Hepatocyte (in vitro differentiated cells): ENCODE data around the gene SAFB2. TPM values are rescaled to one million over a fixed set of nuclear protein-coding genes. Genes with fewer than 3 reads are reported as not detected.

Experiments
- DNase-seq: peaks from one replicate; pipeline ENCODE4 v3.0.0-alpha.2; 2016; ENCODE audit warnings: low spot score
- H2AFZ ChIP-seq: fragments of 200-600 bp; sonication (generic); 2 replicates; pipeline ENCODE4 v1.6.0; 2016; ENCODE audit warnings: antibody characterized with exemption, mild to moderate bottlenecking
- H3K27ac ChIP-seq: fragments of 200-600 bp; sonication (generic); 2 replicates; pipeline ENCODE4 v1.5.1; 2016; ENCODE audit warnings: mild to moderate bottlenecking
- H3K27me3 ChIP-seq: fragments of 200-600 bp; sonication (generic); 2 replicates; pipeline ENCODE4 v1.6.1; 2016
- H3K36me3 ChIP-seq: fragments of 200-600 bp; sonication (generic); replicated peaks from 2 replicates; pipeline ENCODE4 v1.5.1; 2016; ENCODE audit warnings: low read depth; ENCODE audit not compliant: insufficient read depth
- H3K4me1 ChIP-seq: fragments of 200-600 bp; sonication (generic); 2 replicates; pipeline ENCODE4 v1.5.1; 2016; ENCODE audit warnings: mild to moderate bottlenecking, moderate library complexity; ENCODE audit not compliant: insufficient read depth
- H3K4me2 ChIP-seq: fragments of 200-600 bp; sonication (generic); 2 replicates; pipeline ENCODE4 v1.6.0; 2016
- H3K4me3 ChIP-seq: fragments of 200-600 bp; sonication (generic); 2 replicates; pipeline ENCODE4 v1.5.1; 2016; ENCODE audit warnings: mild to moderate bottlenecking
- H3K79me2 ChIP-seq: fragments of 200-600 bp; sonication (generic); 2 replicates; pipeline ENCODE4 v1.6.0; 2017; ENCODE audit warnings: mild to moderate bottlenecking
- H3K9me2 ChIP-seq: fragments of 200-600 bp; sonication (generic); replicated peaks from 2 replicates; pipeline ENCODE4 v1.6.0; 2017; ENCODE audit warnings: mild to moderate bottlenecking; ENCODE audit not compliant: insufficient read depth
- H3K9me3 ChIP-seq: fragments of 200-600 bp; sonication (generic); 2 replicates; pipeline ENCODE4 v1.5.1; 2016; ENCODE audit warnings: low read depth, mild to moderate bottlenecking
- H4K20me1 ChIP-seq: fragments of 200-600 bp; sonication (generic); 2 replicates; pipeline ENCODE4 v1.6.0; 2016; ENCODE audit warnings: mild to moderate bottlenecking; ENCODE audit not compliant: insufficient read depth, poor library complexity, severe bottlenecking
- CTCF ChIP-seq: fragments of 200-600 bp; sonication (generic); IDR thresholded peaks from 2 replicates; pipeline ENCODE4 v1.5.1; 2016; ENCODE audit warnings: antibody characterized with exemption, mild to moderate bottlenecking; ENCODE audit not compliant: poor library complexity
- EZH2 ChIP-seq: fragments of 200-600 bp; sonication (generic); IDR thresholded peaks from 2 replicates; pipeline ENCODE4 v1.6.1; 2016; ENCODE audit warnings: antibody characterized with exemption, mild to moderate bottlenecking, borderline replicate concordance
- EZH2phosphoT487 ChIP-seq: fragments of 200-600 bp; sonication (generic); IDR thresholded peaks from one replicate; pipeline ENCODE4 v1.6.1; 2018; ENCODE audit warnings: antibody characterized with exemption, mild to moderate bottlenecking, low read depth, moderate library complexity; ENCODE audit not compliant: unreplicated experiment, severe bottlenecking
- WGBS: methylation state at CpG from one replicate; pipeline ENCODE4 v1.1.6; 2016; ENCODE audit warnings: low lambda C conversion rate; ENCODE audit errors: missing lambda C conversion rate; 5-methylcytosine and 5-hydroxymethylcytosine counted together
- polyA plus RNA-seq: library from polyadenylated mRNA; unstranded; fragments of >200 nt; fragmentation: Nextera tagmentation; extraction: Ambion mirVana; gene quantifications from 2 replicates; pipeline ENCODE4 v1.2.1, GENCODE V29; 2016
- total RNA-seq: library from RNA; depleted of rRNA; stranded (reverse); fragments of >200 nt; gene quantifications from 2 replicates; pipeline ENCODE4 v1.2.3, GENCODE V29; 2014

The SAFB2 gene
- total and polyA plus RNA-seq, 2 experiments from 2014 or later, result 21.1 to 42.6 TPM

- peak; percentile 38 for DNase-seq
- Histone ChIP-seq H2AFZ (no peak overlapping the region), H3K9me2 (no peaks in the 10 kb centered on the region), H3K9me3 (no peaks in the 10 kb centered on the region), H3K27ac (no peak overlapping the region), H3K27me3 (no peaks in the 10 kb centered on the region), H3K36me3 (no peaks in the 10 kb centered on the region), H3K79me2 (no peaks in the 10 kb centered on the region), H3K4me3 (no peak overlapping the region), H4K20me1 (no peaks in the 10 kb centered on the region), H3K4me1 (no peaks in the 10 kb centered on the region), H3K4me2 (no peak overlapping the region)
- WGBS, result 29% methylated on average over 8 of the region's 8 CpGs
- TF ChIP-seq EZH2 (no peak), EZH2phosphoT487 (no peak), CTCF (peak; percentile 51)
These were observed 74.7 kb downstream of the SAFB2 start for GRCh38 chr19:5547881-5548280.

- H4K20me1 ChIP-seq, result no peaks in the 10 kb centered on the region
- TF ChIP-seq CTCF, result no peak
- no peak for TF ChIP-seq EZH2
- TF ChIP-seq EZH2phosphoT487, result no peak
- H3K27ac ChIP-seq, result no peak overlapping the region
- no peak overlapping the region for H3K4me3 ChIP-seq
- no peaks in the 10 kb centered on the region for H3K9me2 ChIP-seq
- H3K27me3 ChIP-seq, result no peaks in the 10 kb centered on the region
- H3K4me2 ChIP-seq, result no peak overlapping the region
- H3K36me3 ChIP-seq, result no peaks in the 10 kb centered on the region
- no peaks in the 10 kb centered on the region for H3K4me1 ChIP-seq
- WGBS, result 87% methylated on average over 4 of the region's 4 CpGs
- no peaks in the 10 kb centered on the region for H3K9me3 ChIP-seq
- DNase-seq, result no peak
- no peak overlapping the region for H2AFZ ChIP-seq
- no peaks in the 10 kb centered on the region for H3K79me2 ChIP-seq
These were observed 76.6 kb downstream of the SAFB2 start for GRCh38 chr19:5545984-5546383.

GRCh38 chr19:5545051-5545450, 77.5 kb downstream of the SAFB2 start:
- no peak overlapping the region for H3K27ac ChIP-seq
- 94% methylated on average over 5 of the region's 5 CpGs for WGBS
- DNase-seq, result no peak
- no peaks in the 10 kb centered on the region for H3K9me2 ChIP-seq
- H3K4me2 ChIP-seq, result no peak overlapping the region
- H2AFZ ChIP-seq, result no peak overlapping the region
- H3K4me1 ChIP-seq, result no peaks in the 10 kb centered on the region
- no peaks in the 10 kb centered on the region for H3K27me3 ChIP-seq
- H3K79me2 ChIP-seq, result no peaks in the 10 kb centered on the region
- no peaks in the 10 kb centered on the region for H4K20me1 ChIP-seq
- H3K36me3 ChIP-seq, result no peaks in the 10 kb centered on the region
- no peak overlapping the region for H3K4me3 ChIP-seq
- TF ChIP-seq EZH2 (no peak), CTCF (no peak), EZH2phosphoT487 (no peak)
- no peaks in the 10 kb centered on the region for H3K9me3 ChIP-seq

- 35% methylated on average over 8 of the region's 8 CpGs for WGBS
- H3K27ac ChIP-seq, result no peak overlapping the region
These were observed 79.9 kb downstream of the SAFB2 start for GRCh38 chr19:5542665-5543064.

More at GRCh38 chr19:5542665-5543064, 79.9 kb downstream of the SAFB2 start:
- no peaks in the 10 kb centered on the region for H4K20me1 ChIP-seq
- H3K4me1 ChIP-seq, result no peaks in the 10 kb centered on the region
- DNase-seq, result no peak
- H3K9me2 ChIP-seq, result no peaks in the 10 kb centered on the region
- TF ChIP-seq EZH2 (no peak), EZH2phosphoT487 (no peak), CTCF (no peak)
- no peaks in the 10 kb centered on the region for H3K9me3 ChIP-seq
- no peak overlapping the region for H3K4me3 ChIP-seq
- H2AFZ ChIP-seq, result no peak overlapping the region
- no peaks in the 10 kb centered on the region for H3K27me3 ChIP-seq
- no peaks in the 10 kb centered on the region for H3K79me2 ChIP-seq
- no peaks in the 10 kb centered on the region for H3K36me3 ChIP-seq
- no peak overlapping the region for H3K4me2 ChIP-seq
